Inflammatory macrophage treated with lipopolysaccharide for 4 hours (primary cell): ENCODE measurements around the gene ADAM12.

Experiments used
- DNase-seq: peaks from one replicate; pipeline ENCODE4 v3.0.0-alpha.2; 2020

The ADAM12 gene

DNA sequence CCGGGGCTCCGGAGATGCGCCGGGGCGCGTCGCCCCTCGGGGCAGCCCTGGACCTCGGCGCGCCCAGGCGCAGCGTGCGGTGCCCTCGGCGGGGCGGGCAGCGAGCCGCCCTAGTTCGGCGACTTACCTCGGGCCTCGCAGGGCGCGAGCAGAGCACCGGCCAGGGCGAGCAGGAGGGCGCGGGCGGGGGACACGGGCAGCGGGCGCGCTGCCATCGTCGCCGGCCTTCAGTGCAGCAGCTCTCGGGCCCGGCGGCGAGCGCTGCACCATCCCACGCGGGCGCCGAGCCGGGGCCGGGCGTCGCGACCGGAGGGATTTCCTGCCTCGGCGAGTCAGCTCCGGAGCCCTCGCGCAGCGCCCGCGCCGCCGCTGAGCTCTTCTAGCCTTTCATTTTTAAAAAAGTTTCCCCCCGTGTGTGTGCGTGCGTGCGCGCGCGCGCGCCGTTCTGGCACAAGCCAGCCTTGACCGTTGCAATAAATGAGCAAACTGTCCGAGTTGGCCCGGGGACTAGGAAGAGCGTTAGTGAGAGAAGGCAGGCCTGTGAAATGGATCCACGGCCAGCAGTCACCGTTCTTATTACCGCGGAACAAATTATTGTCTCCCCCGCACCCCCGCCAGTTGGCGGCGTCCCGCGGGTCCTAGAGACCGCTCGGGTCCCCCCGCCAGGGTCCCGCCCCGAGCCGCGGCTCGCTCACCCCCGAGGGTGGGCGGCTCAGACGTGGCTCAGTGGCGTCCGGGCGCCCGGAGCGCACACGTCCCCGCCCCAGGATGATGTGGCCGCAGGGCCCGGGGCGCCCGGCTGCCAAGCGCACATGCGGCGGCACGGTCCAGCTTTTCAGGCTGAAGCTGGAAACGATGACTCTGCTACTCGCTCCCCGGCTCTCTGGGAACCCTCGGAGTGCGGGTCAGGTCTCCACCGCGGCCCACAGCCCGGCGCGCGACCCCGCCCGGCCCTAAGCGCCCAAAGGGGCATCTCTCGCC, at the start of gene ADAM12:
Gene ADAM12 (minus strand): TSS at position 547 of the 981 bp plus-strand sequence. CDS start 332 bp downstream, at position 215.
- DNase-seq = peak; percentile 1

DNA sequence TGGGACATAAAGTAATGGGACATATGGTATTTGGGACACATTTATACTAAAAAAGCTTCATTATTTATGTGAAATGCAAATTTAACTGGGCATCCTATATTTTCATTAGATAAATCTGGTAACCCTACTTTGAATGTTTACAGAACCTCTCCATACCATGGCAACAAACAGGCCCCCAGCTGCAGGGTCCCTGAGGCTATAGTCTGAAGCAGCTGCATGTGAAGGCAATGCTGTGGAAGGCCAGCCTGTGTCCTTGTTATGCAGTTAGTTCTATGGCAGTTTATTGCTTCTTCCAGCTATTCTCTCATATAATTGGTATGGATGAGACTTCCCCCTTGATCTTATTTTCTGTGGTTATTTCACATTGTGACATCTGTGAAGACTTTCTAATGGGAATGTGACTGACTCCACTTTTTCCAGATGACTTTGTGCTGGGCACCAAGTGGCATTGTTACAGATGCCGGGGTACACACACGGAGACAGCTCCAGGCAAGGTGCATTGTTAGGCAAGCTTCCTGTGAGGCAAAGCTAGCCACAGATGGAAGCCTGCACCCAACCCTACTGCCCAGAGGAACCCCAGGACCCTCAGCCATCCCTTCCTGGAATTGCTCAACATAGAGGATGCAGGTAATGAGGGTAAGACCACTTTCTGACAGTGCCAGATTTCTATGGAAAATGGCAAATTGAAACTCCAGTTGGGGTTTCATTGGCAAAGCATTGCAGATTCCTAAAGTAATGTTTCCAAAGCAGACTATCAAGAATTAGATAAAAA, 49.5 kb upstream of the ADAM12 start:
- no peak for DNase-seq

GRCh38 chr10:126434235-126434634, 46.0 kb upstream of the ADAM12 start:
- DNase-seq = no peak

- no peak for DNase-seq
These were observed 45.1 kb upstream of the ADAM12 start for GRCh38 chr10:126433351-126433750.

DNA sequence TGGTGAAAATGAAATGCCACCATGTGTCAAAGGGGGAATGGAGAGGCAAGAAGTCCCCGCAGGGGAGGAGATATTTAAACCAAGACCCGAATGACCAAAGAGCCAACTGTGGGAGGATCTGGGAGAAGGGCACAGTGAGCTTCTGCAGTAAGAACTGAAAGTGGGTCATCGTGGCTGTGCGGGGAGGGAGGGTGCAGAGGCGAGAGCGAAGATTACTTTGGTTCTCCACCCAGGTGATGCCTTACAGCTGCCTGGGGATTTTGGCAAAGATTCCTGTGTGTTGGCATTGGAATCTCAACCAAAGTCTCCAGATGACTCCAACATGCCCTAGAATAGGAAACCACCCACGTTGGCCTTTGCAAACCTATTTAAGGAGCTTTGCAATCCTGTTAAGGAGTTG, 44.2 kb upstream of the ADAM12 start:
- DNase-seq = no peak

GRCh38 chr10:126431816-126432215, 43.5 kb upstream of the ADAM12 start:
- DNase-seq = no peak

GRCh38 chr10:126430512-126430911, 42.2 kb upstream of the ADAM12 start:
- DNase-seq = no peak

DNA sequence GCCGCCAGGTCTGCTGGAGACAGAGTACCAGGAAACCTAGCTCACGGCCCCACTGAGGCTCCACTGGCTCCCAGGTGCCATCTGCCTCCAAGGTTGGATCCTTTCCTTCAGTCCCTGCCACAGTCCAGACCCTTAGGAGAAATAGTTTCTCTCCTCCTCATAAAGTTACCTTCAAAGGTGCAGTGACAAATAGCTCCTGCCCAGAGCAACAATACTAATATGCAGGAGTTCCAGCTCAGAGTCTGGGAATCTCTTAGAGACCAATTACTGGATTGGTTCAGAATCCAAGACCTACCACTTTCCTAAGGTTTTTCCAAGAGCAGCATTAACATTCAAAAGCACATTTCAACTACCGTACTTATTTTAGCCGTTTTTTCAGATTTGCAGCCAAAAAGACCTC, 41.0 kb upstream of the ADAM12 start:
- no peak for DNase-seq

DNA sequence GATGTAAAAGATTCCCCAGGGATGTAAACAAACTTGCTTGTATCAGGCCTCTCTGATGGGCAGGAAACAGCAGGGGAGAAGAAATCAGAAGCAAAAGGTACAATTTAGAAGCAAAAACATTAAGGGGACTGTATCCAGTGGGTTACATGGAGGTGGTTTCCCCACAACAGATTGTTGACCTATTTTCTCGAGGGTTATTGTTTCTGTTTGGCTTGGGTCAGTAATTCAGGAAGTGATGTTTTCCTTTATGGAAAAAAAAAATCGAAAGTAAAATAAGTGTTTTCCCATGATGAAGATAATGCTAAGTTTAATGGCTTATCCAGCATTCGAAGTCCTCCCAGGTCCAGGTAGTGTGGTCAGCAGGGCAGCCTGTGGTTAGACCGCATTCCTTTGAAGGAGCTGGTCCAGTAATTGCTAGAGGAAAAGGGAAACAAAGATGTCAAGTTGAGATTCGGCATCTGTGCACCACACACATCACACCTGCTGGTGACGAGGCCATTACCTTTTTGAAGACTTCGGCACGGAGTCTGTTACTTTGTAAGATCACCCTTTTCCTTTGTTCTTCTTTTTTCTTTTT, 37.3 kb upstream of the ADAM12 start:
- DNase-seq = no peak

DNA sequence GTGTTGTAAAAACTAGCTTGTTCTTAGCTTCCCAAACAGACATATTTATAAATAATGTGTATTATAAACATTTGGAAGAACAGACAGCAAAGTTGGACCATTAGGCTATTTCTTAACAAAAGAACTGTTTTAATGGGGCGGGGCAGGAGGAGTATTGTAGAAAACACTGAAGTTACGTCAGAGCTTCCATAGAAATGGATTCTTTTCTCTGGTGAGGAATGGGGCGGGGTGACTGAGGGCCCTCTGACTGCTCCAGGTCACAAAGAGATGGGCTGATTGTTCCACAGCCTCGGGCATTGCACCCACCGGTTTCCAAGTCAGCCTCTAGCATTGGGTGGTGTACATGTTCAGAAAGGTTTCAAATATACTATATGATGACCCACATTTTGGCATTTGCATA, 36.8 kb upstream of the ADAM12 start:
- DNase-seq = no peak

DNA sequence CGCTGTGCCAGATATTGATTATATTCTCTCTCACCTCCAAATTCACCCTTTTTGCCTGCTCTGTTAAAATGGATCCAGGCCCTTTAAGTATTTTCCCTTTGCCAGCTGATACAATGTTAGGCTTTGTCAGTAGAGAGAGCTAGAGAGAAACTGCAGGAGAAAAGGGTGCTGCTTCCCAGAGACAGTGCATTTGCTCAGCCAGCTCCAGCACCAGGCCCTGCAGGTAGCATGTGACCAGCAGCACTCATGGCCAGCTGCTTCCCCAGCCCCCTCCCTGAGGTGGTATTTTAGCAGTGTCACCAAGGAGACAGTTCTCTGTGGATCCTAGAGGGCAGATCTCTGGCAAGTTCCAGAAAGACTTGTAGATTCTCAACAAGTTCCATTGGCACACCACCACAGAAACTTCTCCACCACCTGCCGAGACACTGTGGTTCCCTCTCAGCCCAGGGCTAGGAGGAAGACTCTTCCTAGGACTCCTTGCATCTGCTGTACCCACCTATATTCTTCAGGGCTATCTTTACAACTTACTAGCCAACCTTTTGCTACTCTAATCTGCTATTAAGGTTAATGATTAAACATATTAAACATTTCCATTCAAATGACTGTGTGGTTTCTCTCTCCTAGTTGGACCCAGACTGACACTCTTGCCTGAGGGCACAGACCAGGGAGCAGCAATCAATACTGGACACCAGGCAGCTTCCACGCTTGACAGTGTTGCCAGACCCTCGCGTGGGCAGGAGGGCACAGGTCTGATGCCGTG, 35.6 kb upstream of the ADAM12 start:
- DNase-seq = no peak

- no peak for DNase-seq
These were observed 34.3 kb upstream of the ADAM12 start for GRCh38 chr10:126422567-126422966.

- no peak for DNase-seq
These were observed 33.5 kb upstream of the ADAM12 start for GRCh38 chr10:126421756-126422256.

DNA sequence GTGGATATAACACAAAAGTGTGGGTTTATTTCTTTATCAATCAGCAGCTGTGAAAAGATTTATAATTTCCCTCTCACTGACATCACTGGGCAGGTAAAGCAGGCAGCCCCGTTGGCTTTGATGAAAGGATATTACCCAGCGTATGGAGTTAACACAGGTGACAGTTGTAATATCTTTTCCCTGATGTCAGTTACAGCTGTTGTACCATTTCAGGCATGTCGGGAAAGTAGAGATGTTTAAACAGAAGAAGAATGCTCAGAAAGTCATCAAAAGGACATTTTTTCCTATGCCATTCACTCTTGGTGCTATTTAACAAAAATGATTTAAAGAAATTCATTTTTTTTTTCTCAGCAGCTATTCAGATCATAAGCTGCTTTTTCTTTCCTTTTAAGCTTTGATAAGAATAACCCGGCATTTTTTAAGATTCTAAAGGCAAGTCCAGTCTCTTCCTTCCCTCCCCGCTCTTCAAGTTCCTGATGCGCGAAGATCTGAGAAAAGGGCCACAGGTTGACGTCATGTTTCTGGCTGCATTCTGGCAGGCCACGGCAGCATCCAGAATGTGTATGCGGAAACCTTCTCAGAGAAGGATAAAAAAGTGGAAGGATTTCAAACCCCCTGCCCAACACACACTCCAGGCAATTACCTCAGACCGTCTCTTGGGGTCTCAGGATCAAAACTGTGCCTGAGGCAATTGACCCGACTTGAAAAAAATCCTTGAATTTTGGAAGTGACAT, 32.5 kb upstream of the ADAM12 start:
- DNase-seq = no peak

DNA sequence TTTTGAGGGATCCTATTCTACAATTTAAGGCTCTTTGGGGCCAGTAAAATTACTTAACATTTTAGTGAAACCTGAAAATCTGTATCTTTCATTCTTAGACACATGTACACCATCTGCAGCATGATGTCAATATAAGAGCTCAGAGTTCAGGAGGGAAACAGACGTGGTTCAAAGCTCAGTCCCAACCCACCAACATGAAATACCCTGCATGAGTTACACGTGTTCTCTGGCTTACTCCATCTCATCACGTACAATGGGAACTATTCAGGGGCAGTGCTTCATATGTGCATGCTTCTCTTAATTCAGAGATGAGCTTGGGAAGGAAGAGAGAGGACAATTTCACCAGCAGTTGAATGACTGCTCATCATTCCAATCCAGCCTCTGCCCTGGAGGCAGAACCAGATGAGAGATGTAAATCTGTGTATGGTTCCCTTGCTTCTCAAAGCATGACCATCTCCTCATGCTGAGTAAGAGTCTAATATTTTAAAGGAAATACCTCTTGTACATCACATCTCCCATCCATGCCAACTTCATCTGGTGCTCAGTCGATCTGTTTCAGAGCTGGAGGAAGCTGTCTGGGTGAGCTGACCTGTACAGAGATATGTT, 29.0 kb upstream of the ADAM12 start:
- no peak for DNase-seq

DNA sequence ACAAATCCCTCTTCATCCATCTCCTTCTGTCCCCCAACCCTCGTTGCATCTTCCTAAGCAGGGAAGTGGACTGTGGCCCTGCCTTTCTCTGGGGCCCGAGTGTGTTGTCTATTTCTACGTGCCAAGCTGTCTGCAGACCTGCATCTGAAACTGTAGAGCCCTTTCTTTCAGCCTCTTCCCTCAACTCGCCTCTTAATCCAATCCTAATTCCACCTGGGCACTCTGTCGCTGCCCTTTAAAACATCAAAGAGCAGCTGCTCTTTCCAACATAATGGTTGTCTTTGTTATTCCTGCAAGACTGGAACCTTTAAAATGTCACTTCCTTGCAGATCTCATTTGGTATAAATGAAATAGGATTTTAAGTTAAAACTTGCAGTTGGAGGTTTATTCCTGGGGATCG, 21.5 kb upstream of the ADAM12 start:
- DNase-seq = no peak

GRCh38 chr10:126408953-126409641, 20.8 kb upstream of the ADAM12 start:
- DNase-seq = no peak

- no peak for DNase-seq
These were observed 19.6 kb upstream of the ADAM12 start for GRCh38 chr10:126407831-126408230.

DNA sequence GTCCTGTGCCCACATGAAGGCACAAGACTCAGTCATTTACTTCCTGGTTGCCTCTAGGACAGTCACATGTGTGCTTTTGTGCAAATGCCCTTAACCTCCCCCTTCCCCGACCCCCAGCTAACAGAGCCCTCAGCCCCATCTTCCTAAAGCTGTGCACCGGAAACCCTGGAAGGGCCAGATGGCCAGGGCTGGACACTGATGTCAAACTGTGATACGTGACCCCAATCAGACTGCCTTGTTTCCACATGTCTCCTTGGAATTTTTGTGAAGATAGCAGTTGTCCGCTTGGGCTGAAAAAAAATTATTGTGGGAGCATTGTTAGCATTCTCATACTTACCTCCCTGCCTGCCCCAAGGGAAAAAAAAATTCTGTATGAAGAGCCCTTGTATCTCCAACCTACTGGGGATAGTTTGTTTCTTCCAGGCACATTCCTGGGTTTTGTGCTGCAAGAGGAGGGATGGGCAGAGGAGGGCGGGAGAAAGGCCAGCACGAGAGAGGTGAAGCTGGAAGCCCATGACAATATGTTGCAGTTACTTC, 17.0 kb upstream of the ADAM12 start:
- DNase-seq = no peak
